Right renal cortex interstitium (tissue), 3 donors: Measurements from ENCODE around the gene TRPV5. TPM values are rescaled to one million over a fixed set of nuclear protein-coding genes. Genes with fewer than 3 reads are reported as not detected.

ENCODE experiments used
- DNase-seq, 3 donors: peaks; one replicate each; pipeline ENCODE4 v3.0.0-alpha.2; 2013; ENCODE audit warnings: low read depth in 3 of 3, low spot score in 2 of 3
- polyA plus RNA-seq, 3 donors: library from polyadenylated mRNA; unstranded; fragments of 120-200 nt; gene quantifications; one replicate each; pipeline ENCODE4 v1.2.1, GENCODE V29; 2013; ENCODE audit not compliant: insufficient read length in 3 of 3

Gene TRPV5
- polyA plus RNA-seq, 3 donors = 0.76 to 0.87 (median 0.83) TPM

DNA sequence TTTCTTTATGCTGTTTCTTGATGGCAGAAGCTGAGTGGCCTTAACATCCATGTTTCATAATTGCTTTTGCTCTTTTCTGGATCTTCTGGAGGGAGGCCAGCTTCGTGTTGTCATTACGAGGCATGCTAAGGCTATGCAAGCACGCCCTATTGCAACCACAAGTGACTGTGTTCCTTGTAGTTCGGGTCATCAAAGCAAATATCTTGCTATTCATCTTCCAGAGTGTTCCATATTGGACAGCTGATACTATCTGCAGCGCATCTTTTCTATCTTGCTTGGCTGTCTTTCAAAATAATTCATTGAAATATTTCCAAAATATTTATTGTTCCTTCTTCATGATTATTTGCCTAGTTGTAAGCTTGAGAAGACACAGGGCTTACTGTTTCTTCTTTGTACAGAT, 73.7 kb downstream of the TRPV5 start:
- no peak for DNase-seq

- no peak for DNase-seq
These were observed 74.1 kb downstream of the TRPV5 start for GRCh38 chr7:142859411-142859810.

Other genes with a start within 250 kb of the TRPV5 start
- under 1 TPM in 1 of 3 donors, not detected in 2; 0.12 TPM for gene PRSS1, start 184.3 kb downstream of the TRPV5 start, polyA plus RNA-seq
- gene PRSS2, start 162.8 kb downstream of the TRPV5 start, polyA plus RNA-seq = not detected
- 10 to 100 TPM; 16.6 to 21.0 (median 19.1) TPM for gene EPHB6, start 78.7 kb downstream of the TRPV5 start, polyA plus RNA-seq
- 10 to 100 TPM; 10.3 to 11.4 (median 10.4) TPM for gene TRPV6, start 48.0 kb downstream of the TRPV5 start, polyA plus RNA-seq
- gene LLCFC1, start 5.7 kb upstream of the TRPV5 start, polyA plus RNA-seq = under 1 TPM; 0.33 to 0.43 (median 0.35) TPM
- gene KEL, start 28.6 kb upstream of the TRPV5 start, polyA plus RNA-seq = 1 to 10 TPM; 1.3 to 2.0 (median 1.8) TPM
- not detected for gene OR9A2, start 93.4 kb upstream of the TRPV5 start, polyA plus RNA-seq
- gene OR6V1, start 118.6 kb upstream of the TRPV5 start, polyA plus RNA-seq = not detected
- not detected for gene PIP, start 198.3 kb upstream of the TRPV5 start, polyA plus RNA-seq
- not detected for gene TAS2R39, start 249.7 kb upstream of the TRPV5 start, polyA plus RNA-seq